Stimulated activated CD8-positive, alpha-beta memory T cell treated with anti-CD3 and anti-CD28 coated beads, Interleukin-12 subunit alpha, Interleukin-12 subunit beta, amount 100 ng/mL, for 24 hours (primary cell): ENCODE data around the gene RAD51.

Experiments used
- DNase-seq: peaks from one replicate; pipeline ENCODE4 v3.0.0-alpha.2; 2020; ENCODE audit errors: extremely low read depth

The RAD51 gene

GRCh38 chr15:40762919-40763800, 68.2 kb downstream of the RAD51 start:
- DNase-seq, result no peak

GRCh38 chr15:40763801-40764628, 69.0 kb downstream of the RAD51 start, which contains the start of gene GCHFR:
GCHFR (plus strand) TSS chr15:40764068; CDS start chr15:40764181, 113 bp downstream.
- DNase-seq, result no peak

- DNase-seq, result no peak
These were observed 69.7 kb downstream of the RAD51 start for GRCh38 chr15:40764629-40765103.

GRCh38 chr15:40766194-40766815, 71.3 kb downstream of the RAD51 start:
- no peak for DNase-seq

- DNase-seq, result no peak
These were observed 72.2 kb downstream of the RAD51 start for GRCh38 chr15:40766906-40767837.

GRCh38 chr15:40767838-40768500, 73.0 kb downstream of the RAD51 start:
- no peak for DNase-seq

DNA sequence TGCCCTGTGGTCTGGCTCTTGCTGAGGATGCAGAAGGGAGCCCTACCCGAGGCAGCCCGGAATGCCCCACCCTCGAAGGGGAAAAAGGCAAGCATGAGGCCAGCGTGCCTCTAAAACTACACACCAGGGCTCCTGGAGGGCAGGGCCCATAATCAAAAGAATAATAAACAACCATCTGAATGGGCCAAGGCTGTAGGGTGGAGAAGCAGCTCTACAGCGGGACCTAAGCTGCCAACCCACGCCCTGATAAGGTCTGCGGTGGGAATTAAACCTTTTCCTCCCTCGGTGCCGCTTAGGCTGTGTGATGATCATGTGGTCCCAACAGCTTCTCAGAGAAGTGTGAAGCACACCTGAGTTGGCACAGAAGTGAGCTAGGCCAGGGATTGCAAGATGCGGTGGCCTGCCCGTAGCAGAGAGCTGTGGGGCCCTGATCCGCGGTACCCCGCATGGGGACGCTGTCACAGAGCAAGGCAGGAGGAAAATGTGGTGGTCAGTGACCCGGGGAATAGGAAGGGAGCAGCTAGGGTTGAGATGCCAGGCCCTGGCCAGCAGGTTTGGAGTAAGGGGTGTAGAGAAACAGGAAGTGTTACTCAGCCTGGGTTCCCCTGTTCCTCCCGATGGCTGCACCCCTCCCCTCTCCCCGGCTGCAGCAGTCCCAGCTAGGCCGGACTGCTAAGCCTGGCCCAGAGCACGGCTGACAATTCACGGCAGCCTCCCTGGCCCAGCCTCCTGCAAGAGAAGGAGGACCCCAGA, 73.7 kb downstream of the RAD51 start:
- no peak for DNase-seq

DNA sequence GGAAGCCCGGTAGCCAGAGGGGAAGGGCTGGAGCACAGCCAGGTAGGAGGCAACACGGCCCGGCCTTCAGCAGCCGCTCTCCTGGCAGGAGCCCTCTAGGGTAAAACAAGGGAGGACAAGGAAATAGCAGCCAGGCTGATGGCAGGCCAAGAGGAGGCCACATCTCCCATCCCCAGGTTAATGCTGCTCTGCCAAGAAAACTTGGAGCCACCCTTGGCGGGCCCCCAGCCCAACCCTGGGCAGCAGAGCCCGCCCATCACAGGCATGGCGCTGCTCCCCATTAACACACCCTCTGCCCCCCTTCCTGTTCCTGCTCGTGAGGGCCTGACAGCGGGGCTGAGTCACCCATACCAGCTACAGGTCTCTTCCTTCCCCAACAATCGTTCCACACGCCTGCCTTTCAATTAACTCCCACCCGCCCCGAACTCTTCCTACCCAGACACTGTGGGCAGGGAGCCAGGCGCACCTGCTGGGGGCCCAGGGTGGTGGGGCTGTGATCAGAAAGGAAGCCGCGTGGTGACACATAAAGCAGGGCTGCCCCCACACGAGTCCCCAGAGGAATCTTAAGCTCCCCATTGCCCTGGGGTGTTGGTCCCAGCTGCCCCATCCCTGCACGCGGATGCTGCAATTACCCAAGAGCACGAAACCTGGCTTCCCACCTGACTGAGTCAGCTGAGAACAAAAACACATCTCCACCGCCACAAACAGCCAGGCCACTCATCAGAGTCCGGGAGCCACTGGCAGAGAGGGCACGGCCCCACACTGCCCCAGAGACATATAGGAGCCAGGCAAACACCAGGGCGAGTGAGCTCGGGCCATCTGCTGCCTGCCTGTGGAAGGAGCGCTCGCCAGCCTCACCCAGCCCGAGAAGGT, 74.5 kb downstream of the RAD51 start, which contains the start of gene C15orf62:
Gene C15orf62, plus strand, starts transcription at position 707 of the 873 bp plus-strand sequence. CDS start 516 bp downstream, outside the sequence.
- DNase-seq, result no peak

- no peak for DNase-seq
These were observed 75.3 kb downstream of the RAD51 start for GRCh38 chr15:40770147-40770721.

GRCh38 chr15:40771242-40771641, 76.3 kb downstream of the RAD51 start:
- no peak for DNase-seq

DNA sequence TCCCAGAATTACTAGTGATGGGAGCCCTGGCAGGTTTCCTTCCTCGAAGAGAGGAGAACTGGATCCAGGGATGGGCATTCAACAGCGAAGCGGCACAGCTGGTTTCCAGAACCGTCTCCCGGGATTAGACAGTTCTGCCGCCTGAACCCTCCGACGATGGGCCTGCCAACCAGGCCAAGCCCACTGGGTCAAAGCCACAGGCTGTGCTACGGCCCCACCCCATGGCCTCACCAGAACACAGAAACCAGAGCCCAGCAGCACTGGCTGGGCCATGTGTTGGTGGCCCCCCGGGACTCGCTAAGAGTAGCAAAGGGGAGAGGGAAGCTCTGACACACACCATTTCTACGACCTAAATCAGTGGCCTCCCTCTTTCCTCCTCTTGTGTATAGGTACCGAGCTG, 77.0 kb downstream of the RAD51 start:
- DNase-seq, result no peak

- no peak for DNase-seq
These were observed 78.5 kb downstream of the RAD51 start for GRCh38 chr15:40773496-40773895.

GRCh38 chr15:40773902-40774301, 78.9 kb downstream of the RAD51 start:
- no peak for DNase-seq

- no peak for DNase-seq
These were observed 80.0 kb downstream of the RAD51 start for GRCh38 chr15:40775007-40775406.

DNA sequence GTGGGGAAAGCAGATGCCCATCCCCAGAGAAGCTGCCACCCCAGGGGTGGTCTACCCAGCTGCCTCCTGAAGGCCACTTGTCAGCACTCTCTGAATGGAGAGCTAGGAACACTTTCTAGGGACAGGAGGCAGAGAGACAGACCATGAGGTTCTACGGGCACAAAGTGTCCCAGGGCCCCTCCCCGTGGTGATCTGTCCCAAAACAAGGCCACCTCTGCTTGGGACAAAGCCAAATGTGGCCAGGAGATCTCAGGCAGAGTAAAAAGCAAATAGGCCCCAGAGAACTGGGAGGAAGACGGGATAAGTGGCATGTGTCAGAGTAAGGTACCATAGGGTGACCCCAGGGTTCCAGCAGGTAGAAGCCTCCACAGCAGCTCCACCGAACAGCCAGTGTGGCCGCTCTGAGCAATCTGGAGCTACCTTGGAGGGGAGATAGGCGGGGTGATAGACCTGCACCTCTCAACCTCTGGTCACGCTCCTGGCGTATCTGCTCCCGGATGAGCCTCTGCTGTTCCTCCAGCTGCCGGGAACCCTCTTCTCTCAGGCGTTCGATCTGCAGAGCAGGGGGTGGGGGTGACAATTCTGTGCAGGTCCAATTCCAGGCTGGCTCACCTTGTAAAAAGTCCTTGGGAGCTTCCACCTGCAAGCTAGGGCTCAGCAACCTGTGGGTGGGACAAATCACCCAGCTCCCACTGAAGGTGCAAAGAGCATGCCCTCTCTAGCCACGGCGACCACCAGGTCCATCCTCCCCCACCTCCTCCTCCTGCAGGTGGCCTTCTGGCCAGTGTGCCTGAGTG, 81.0 kb downstream of the RAD51 start:
- no peak for DNase-seq

DNA sequence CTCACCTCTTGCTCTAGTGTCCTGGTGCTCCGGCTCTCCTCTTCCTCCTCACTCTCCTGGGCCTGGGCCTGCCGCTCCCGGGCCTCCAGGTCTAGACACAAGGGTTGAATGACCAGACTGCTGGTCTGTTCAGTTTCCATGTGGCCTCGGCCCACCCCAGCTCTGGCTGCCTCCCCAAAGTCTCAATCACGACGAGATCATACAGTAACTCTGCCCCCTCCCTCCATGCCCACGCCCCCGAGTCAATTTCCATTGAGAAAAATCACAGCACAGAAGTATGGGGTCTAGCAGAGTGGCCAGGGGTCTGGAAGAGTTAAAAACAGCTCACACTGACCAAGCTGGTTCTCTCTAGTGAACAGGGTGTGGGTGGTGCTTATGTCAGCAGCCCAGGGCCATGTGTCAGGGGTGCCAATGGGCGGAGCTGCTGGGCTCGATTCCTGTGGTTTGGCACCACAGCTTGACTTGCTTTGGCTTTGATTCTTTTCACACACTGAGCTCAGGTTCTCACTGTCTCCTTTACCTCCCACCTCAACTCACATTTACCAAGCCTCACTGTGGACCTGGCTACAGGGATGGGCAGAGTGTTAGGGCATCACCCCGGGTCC, 81.7 kb downstream of the RAD51 start:
- DNase-seq, result no peak
